HL-60 (cell line): ENCODE data around the gene EPHB2.
A peak's percentile ranks its signal among the peaks of the same experiment; 100 is the strongest.

ENCODE experiments used
- DNase-seq, 2 experiments: peaks; one replicate each; pipeline ENCODE4 v3.0.0-alpha.2; 2010 to 2020; ENCODE audit warnings: low read depth in 1 of 2, low spot score in 1 of 2
- H3K27ac ChIP-seq: fragments of 250-450 bp; sonication (Bioruptor Pico); replicated peaks from 2 replicates; pipeline ENCODE4 v1.5.1; 2020; ENCODE audit warnings: mild to moderate bottlenecking, moderate library complexity
- H3K27me3 ChIP-seq: fragments of 250-450 bp; sonication (Bioruptor Pico); 2 replicates; pipeline ENCODE4 v1.5.1; 2021; ENCODE audit warnings: mild to moderate bottlenecking, moderate library complexity; ENCODE audit not compliant: insufficient read depth, poor library complexity, severe bottlenecking
- H3K4me3 ChIP-seq: replicated peaks from 2 replicates; pipeline ENCODE4 v1.5.1; 2011; ENCODE audit warnings: mild to moderate bottlenecking, control low read depth, low read length; ENCODE audit not compliant: insufficient read depth
- CTCF ChIP-seq: IDR thresholded peaks from one replicate; pipeline ENCODE4 v1.5.1; 2011; ENCODE audit warnings: low read length, control low read depth, inconsistent platforms; ENCODE audit not compliant: insufficient read depth
- GABPA ChIP-seq: IDR thresholded peaks from 2 replicates; pipeline ENCODE4 v1.6.1; 2012; ENCODE audit warnings: low read depth
- POLR2AphosphoS5 ChIP-seq: IDR thresholded peaks from 2 replicates; pipeline ENCODE4 v1.6.1; 2012; ENCODE audit warnings: low read depth
- SPI1 ChIP-seq: IDR thresholded peaks from 2 replicates; pipeline ENCODE4 v1.6.1; 2012; ENCODE audit warnings: low read depth, mild to moderate bottlenecking, borderline replicate concordance
- long read RNA-seq: library from polyadenylated mRNA; unstranded; transcript quantifications from one replicate; pipeline ENCODE4 v2.0.0, GENCODE V29; 2020
- TF ChIP-seq, protein P1 (sequence below): IDR thresholded peaks from 2 replicates; pipeline ENCODE4 v1.6.1; 2012; ENCODE audit warnings: low read depth; ENCODE audit not compliant: insufficient replicate concordance

Gene EPHB2
- long read RNA-seq = 0 reads

DNA sequence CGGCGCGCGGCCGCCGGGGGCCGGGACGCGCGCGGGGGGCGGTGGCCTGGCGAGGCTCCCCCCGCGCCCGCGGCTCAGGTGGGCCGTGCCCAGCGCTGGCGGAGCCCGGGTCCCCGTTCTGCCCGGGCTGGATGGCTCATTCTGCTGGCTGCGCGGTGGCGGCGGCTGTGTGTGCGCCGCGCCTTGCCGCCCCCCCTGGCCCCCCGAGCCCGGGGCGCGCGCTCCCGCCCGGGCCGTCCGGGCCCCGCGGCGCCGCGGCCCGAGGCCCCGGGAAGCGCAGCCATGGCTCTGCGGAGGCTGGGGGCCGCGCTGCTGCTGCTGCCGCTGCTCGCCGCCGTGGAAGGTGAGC lies at the start of gene EPHB2:
Gene EPHB2 (plus strand): TSS at position 139 of the 349 bp plus-strand sequence. CDS start 144 bp downstream, at position 283.
- Histone ChIP-seq H3K4me3 (peak within 1 kb of the TSS; percentile 32), H3K27ac (no peak within 1 kb of the TSS), H3K27me3 (peaks cover 39% of the 10 kb centered on the region)
- TF ChIP-seq, protein P1, sequence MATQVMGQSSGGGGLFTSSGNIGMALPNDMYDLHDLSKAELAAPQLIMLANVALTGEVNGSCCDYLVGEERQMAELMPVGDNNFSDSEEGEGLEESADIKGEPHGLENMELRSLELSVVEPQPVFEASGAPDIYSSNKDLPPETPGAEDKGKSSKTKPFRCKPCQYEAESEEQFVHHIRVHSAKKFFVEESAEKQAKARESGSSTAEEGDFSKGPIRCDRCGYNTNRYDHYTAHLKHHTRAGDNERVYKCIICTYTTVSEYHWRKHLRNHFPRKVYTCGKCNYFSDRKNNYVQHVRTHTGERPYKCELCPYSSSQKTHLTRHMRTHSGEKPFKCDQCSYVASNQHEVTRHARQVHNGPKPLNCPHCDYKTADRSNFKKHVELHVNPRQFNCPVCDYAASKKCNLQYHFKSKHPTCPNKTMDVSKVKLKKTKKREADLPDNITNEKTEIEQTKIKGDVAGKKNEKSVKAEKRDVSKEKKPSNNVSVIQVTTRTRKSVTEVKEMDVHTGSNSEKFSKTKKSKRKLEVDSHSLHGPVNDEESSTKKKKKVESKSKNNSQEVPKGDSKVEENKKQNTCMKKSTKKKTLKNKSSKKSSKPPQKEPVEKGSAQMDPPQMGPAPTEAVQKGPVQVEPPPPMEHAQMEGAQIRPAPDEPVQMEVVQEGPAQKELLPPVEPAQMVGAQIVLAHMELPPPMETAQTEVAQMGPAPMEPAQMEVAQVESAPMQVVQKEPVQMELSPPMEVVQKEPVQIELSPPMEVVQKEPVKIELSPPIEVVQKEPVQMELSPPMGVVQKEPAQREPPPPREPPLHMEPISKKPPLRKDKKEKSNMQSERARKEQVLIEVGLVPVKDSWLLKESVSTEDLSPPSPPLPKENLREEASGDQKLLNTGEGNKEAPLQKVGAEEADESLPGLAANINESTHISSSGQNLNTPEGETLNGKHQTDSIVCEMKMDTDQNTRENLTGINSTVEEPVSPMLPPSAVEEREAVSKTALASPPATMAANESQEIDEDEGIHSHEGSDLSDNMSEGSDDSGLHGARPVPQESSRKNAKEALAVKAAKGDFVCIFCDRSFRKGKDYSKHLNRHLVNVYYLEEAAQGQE = no peak
- TF ChIP-seq GABPA (no peak), POLR2AphosphoS5 (no peak), SPI1 (no peak), CTCF (no peak)
- DNase-seq = no peak

DNA sequence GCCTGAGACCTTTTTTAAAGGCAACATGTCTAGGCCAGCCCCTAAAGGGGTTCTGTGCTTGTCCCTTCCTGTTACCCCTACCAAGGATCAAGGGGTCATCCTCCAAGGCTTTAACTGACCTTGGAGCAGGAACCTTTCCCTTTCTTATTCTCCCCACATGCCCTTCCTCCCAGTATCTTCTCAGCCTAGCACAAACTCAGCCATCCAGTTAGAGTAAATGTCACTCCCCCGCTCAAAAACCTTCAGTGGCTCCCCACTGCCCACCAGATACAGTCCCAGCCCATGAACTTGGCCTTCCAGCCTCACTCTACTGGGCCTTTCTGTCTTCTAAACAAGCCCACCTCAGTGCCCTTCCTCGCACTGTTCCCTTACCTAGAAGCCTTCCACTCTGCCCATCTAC lies 48.8 kb upstream of the EPHB2 start:
- H3K27ac ChIP-seq = no peak overlapping the region
- no peak overlapping the region for H3K4me3 ChIP-seq
- no peak for DNase-seq
- TF ChIP-seq GABPA (no peak), CTCF (no peak), SPI1 (no peak), POLR2AphosphoS5 (no peak)
- TF ChIP-seq, protein P1 = no peak
- no peaks in the 10 kb centered on the region for H3K27me3 ChIP-seq

DNA sequence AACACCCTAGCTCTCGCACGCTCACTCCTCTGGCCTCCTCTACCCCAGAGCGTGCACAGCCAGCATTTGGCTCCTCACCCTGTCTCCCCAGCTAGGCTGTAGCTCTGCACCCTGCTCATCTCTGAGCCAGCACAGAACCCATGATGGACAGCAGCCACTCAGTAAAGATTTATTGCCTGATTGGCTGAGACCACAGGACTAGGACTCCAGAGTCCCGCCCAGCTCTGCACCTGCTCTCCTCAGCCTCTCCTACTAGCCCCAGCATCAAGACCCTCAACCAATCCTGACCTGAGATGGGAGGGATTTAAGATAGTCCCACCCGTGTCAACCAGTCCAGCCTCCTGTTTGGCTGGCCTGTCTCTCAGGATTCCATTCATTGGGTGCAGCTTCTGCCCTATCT lies 48.3 kb upstream of the EPHB2 start:
- Histone ChIP-seq H3K27ac (no peak overlapping the region), H3K4me3 (no peak overlapping the region), H3K27me3 (no peaks in the 10 kb centered on the region)
- DNase-seq = no peak
- TF ChIP-seq SPI1 (no peak), GABPA (no peak), POLR2AphosphoS5 (no peak), CTCF (no peak)
- TF ChIP-seq, protein P1 = no peak
